GM06990 (cell line): ENCODE results near the gene CCNC.

ENCODE experiments used
- DNase-seq: peaks from one replicate; pipeline ENCODE4 v3.0.0-alpha.2; 2011; ENCODE audit not compliant: insufficient read length; ENCODE audit errors: extremely low read depth
- H3K27me3 ChIP-seq: replicated peaks from 2 replicates; pipeline ENCODE4 v1.6.0; 2011; ENCODE audit warnings: low read length; ENCODE audit not compliant: control insufficient read depth, insufficient read depth
- H3K36me3 ChIP-seq: 2 replicates; pipeline ENCODE4 v1.5.1; 2011; ENCODE audit warnings: low read length; ENCODE audit not compliant: control insufficient read depth, insufficient read depth
- H3K4me3 ChIP-seq: replicated peaks from 2 replicates; pipeline ENCODE4 v1.5.1; 2011; ENCODE audit warnings: low read depth, mild to moderate bottlenecking, control low read depth, low read length
- TF ChIP-seq, protein P1 (sequence below): IDR thresholded peaks from 2 replicates; pipeline ENCODE4 v1.5.1; 2011; ENCODE audit warnings: low read length, control low read depth, mild to moderate bottlenecking, inconsistent platforms; ENCODE audit not compliant: insufficient read depth, poor library complexity, severe bottlenecking

The CCNC gene

DNA sequence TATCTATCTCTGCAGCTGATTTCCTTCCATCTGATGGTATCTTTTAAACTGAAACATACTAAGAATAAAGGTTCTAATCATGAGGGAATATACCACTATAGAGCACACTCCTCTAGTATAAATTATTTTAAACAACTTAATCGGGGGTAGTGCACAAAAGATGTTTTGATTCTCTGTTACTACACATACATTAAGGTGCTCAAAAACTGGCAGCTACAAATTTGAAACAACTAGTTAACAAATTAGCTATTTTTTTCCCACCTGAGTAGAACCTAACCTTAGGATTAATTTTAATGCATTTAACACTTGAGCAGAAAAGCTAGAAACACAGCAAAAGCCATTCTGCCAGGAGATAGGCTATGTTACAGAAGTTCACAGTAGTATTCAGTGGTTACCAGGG is 23.0 kb downstream of the CCNC start:
- peaks cover 3% of the 10 kb centered on the region for H3K36me3 ChIP-seq
- no peak for DNase-seq
- TF ChIP-seq, protein P1, sequence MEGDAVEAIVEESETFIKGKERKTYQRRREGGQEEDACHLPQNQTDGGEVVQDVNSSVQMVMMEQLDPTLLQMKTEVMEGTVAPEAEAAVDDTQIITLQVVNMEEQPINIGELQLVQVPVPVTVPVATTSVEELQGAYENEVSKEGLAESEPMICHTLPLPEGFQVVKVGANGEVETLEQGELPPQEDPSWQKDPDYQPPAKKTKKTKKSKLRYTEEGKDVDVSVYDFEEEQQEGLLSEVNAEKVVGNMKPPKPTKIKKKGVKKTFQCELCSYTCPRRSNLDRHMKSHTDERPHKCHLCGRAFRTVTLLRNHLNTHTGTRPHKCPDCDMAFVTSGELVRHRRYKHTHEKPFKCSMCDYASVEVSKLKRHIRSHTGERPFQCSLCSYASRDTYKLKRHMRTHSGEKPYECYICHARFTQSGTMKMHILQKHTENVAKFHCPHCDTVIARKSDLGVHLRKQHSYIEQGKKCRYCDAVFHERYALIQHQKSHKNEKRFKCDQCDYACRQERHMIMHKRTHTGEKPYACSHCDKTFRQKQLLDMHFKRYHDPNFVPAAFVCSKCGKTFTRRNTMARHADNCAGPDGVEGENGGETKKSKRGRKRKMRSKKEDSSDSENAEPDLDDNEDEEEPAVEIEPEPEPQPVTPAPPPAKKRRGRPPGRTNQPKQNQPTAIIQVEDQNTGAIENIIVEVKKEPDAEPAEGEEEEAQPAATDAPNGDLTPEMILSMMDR: no peak

DNA sequence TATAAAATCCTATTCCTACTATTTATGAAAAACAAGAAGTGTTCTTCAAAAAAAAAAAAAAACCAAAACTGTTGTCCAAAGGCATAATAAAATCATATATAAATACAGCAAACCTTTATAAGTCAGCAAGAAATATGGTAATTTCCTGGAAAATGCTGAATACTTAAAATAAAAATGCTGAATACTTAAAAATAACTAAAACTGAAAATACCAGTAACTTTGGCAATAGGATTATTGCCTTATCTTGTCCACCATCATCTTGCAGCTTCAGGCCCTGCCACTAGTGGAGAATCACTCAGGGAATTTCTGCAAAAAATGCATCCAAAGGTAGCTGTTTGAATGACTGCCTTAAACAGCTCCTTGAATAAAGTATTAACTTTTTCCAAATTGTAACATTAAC is 24.5 kb downstream of the CCNC start:
- TF ChIP-seq, protein P1: no peak

More for the DNA sequence above, 23.0 kb downstream of the CCNC start:
- H3K27me3 ChIP-seq: no peaks in the 10 kb centered on the region
- H3K4me3 ChIP-seq: no peak overlapping the region

DNA sequence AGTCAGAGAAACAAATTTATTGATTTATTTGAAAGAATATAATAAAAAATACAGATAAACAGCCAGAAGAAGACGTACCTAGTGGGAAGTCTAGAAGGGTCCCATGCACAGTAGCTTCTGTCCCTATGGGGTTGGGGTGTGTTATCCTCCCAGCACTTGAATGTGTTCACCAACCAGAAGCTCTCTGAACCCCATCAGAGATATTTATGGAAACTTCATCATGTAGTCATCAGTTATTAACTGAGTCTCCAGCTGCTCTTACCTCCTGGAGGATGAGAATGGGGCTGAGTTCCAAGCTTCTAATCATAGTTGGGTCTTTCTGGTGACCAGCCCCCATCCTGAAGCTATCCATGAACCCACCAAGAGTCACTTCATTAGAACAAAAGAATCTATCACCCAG is 37.8 kb downstream of the CCNC start:
- Histone ChIP-seq H3K36me3 (no peaks in the 10 kb centered on the region; the same call in none of the 2 replicates), H3K27me3 (no peaks in the 10 kb centered on the region)
- no peak for DNase-seq

More for the DNA sequence above, 24.5 kb downstream of the CCNC start:
- no peak for DNase-seq
- no peaks in the 10 kb centered on the region; the same call in none of the 2 replicates for H3K36me3 ChIP-seq
- no peak overlapping the region for H3K4me3 ChIP-seq
- H3K27me3 ChIP-seq: no peaks in the 10 kb centered on the region

DNA sequence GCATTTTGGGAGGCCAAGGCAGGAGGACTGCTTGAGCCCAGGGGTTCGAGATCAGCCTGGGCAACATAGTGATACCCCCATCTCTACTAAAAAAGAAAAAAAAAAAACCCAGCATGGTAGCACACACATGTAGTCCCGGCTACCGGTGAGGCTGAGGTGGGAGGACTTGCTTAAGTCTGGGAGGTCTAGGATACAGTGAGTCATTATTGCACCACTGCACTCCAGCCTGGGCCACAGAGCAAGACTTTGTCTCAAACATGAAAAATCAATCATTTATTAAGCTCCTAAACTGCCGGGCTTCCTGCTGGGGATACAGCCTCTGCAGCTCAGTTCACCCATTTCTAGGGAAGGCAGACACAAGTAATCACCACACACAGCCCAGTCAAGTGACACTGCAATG is 45.9 kb downstream of the CCNC start:
- TF ChIP-seq, protein P1: no peak
- Histone ChIP-seq H3K36me3 (no peaks in the 10 kb centered on the region), H3K4me3 (no peak overlapping the region), H3K27me3 (no peaks in the 10 kb centered on the region)
- DNase-seq: no peak

More for the DNA sequence above, 37.8 kb downstream of the CCNC start:
- TF ChIP-seq, protein P1: no peak
- H3K4me3 ChIP-seq: no peak overlapping the region

DNA sequence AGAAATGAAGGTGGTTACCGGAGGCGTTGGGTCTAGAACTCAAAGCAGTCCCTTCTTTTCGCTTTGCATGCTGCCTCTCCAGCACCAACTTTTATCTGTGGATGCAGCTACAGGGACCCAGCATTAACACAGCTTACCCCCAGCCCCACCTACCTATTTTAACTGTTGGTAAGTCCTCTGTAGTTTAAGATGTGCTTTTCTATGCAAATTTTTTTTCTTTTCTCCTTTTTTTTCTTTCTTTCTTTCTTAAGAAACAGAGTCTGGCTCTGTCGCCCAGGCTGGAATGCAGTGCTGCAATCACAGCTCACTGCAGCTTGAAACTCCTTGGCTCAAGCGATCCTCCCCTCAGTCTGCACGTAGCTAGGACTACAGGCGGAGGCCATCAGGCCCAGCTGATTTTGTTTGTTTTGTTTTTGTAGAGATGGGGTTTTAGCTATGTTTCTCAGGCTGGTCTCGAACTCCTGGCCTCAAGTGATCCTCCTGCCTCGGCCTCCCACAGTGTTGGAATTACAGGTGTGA is 46.8 kb downstream of the CCNC start:
- no peaks in the 10 kb centered on the region for H3K36me3 ChIP-seq
- TF ChIP-seq, protein P1: no peak
- no peaks in the 10 kb centered on the region for H3K27me3 ChIP-seq
- H3K4me3 ChIP-seq: peak overlapping the region; percentile 73
- DNase-seq: no peak

DNA sequence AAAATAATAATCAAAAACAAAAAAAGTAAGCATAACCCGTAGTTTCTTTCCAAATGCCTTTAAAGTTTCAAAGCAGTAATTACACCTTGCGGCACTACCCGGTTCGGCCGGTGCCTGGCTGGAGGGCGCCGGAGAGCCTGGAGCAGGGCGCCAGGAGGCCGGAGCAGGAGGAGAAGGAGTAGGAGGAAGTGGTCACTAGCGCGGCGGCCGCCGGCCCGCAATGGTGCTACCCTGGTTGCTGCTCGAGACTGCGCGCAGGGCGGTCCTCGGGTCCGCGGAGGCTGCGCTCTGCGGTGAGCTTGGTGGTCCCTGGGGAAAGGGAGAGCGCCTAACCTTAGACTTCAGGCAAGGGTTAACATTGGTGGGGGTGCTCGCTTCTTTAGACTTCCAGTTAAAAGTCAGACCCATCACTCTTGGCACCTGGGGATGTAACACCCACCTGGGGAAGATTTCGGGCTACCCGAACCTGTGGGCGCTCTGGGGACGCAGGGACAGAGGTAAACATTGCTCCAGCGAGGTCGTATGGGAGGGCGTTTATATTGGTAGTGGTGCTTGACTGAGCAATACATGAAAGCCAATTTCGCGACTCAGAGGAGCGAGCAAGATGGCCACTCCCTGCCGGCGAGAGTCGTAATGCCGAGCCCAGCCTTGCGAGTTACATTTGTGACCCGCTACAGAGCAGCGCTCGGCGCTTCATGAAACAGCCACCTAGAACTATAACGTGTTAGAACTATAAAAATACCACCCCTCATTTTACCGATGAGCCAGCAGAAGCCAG is 47.4 kb downstream of the CCNC start:
- H3K4me3 ChIP-seq: peak overlapping the region; percentile 73
- H3K27me3 ChIP-seq: no peaks in the 10 kb centered on the region
- peak; percentile 89 for DNase-seq
- TF ChIP-seq, protein P1: peak; percentile 88
- H3K36me3 ChIP-seq: no peaks in the 10 kb centered on the region
